Smooth muscle cell of the brain vasculature (primary cell): ENCODE measurements around the gene ASB10.

Source experiments
- DNase-seq: peaks from one replicate; pipeline ENCODE4 v3.0.0-alpha.2; 2012; ENCODE audit warnings: low read depth, low spot score

The ASB10 gene

DNA sequence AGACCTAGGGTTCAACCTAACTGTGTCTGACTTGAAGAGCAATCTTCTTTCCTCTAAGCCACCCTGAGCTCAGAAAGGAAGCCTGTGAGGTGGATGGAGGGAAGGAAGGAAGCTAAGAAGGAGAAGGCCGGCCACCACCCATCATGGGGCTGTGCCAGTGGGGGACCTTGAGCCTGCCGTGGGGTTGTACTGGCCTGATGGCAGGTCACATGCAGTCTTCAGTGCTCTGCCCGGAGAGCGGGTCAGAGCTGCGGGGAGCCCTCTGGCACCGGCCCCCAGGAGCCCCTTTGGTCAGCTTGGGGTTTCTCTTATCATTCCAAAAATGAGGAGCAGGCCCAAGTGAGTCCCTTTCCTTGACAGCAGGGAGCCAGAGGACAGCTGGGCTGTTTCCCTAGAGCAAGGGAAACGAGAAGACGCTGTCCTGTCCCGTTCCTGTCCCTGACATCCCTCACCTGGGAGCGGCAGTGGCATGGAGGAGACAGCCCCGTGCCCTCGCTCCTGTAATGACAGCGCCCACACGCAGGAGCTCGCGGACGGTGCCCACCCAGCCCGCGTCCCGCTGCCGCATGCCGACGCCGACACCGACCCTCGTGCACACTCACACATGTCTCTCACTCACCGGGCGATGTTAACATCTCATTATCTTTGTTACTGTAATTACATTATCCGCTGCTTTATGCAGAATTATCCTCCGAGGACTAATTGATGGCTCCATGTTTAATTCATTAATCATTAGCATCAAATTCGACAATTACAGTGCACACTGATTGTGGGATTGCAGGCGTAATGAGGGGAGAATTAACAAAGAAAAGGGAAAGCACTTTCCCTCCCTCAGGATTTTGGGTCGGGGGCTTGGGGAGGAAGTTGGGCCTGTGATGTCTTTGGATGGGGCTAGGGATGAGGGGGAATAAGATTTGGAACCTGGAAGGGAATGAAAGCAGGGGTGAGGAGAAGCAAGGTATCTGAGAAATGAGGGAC is 50.9 kb downstream of the ASB10 start:
- no peak for DNase-seq

DNA sequence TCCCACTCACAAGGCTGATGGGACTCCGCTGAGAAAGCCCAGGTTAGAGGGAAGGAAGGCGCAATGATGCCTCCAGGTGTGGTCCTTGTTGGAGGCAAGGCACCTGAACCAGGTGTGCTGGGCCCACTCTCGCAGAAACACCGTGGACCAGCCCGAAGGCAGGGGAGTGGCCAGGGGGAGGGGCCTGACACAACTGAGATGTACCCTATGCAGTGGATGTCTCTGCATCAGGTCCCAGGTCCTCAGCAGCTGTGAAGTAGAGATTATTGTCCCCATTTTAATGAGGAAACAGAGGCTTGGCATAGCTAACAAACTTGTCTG is 51.6 kb downstream of the ASB10 start:
- no peak for DNase-seq

DNA sequence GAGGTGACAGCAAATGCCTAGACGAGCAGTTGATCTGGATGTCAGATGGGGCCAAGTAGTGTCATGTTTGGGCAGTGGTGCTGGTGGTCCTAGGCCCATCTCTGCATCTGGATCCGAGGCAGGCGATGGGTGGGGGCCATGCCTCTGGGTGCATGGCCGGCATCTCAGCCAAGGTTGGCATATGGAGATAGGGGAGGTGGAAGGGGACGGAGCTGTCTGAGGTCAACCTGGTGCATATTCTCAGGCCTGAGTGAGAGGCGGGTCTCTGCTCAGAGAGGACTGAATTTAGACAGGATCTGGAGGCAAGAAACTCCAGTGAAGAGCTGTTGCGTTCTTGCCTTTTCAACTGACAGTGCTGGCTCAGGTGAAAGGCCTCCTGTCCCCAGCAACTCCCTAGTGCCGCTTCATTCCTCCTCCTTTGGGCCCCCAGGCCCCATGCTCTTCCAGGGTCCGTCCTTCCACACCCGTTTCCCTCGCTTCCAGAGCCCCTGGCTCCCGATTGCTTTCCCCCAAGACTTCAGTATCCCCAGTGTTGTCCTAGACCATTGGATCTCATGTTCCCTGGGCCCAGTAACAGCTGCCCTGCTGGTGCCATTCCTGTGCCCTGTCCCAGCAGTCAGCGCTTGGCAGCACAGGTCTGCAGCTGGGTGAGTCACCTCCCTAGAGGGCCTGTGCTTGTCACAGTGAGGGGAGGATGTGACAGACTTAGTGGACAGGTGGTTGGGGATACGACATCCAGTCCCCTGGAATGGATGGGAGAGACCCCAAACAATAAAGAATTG is 52.1 kb downstream of the ASB10 start:
- DNase-seq: no peak

DNA sequence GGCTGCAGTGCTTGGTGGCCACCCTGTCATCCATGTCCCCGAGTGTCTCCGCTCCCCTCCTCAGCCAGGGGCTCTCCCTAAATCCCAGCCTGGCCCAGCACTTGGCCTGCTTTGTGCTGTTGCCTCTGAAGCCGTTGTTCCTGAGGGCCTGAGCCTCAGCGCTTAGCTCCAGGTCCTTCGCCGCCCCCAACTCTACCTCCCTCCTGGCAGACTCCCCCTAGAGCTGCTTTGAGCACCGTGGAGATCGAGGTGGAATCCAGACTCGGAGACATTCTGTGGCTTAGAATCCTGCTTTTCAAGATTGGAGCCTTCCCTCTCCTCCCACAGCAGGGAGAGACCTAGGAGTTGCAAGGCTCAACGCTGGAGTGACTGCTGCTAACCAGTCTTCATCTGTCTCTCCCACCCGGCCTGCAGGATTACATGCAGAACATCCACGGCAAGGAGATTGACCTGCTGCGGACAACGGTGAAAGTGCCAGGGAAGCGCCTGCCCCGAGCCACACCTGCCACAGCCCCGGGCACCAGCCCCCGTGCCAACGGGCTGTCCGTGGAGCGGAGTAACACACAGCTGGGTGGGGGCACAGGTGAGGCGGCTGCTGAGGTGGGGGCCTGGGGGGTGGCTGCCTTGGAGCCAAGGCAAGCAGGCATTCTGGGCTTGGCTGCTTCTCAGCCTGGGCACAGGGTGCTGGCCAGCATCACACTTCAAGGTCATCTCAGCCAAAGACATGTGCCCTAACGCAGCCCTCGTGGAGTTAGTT is 52.9 kb downstream of the ASB10 start:
- DNase-seq: no peak

DNA sequence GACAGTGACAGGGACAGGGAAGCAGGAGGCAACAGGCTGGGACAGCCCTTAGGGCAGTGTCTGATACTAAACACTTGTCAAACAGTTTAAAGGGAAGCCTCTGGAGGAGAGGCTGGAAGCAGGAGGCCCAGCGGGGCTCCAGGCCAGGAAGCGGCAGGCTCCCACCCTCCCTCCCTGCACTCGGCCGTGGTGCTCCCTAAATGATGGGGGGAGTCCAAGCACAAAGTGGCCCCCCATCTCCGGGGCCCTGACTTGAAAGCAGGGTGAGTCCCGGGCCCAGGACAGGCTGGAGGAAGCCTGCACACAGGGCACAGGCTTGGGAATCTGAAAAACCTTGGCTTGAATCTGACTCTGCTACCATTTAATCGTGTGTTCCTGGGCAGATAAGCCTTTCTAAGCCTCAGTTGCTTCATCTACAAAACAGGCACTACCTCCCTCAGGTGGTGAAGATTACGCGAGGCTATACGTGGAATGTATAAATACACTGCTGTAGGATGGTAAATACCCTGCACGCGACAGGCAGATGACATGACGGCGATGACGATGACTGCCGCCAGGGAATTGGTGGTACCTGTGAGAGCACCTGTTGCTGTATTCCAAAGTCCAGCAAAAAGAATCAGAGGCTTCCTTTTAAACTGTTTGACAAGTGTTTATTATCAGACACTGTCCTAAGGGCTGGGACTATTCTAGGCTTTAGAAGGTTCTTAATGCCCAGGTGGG is 53.6 kb downstream of the ASB10 start:
- no peak for DNase-seq

DNA sequence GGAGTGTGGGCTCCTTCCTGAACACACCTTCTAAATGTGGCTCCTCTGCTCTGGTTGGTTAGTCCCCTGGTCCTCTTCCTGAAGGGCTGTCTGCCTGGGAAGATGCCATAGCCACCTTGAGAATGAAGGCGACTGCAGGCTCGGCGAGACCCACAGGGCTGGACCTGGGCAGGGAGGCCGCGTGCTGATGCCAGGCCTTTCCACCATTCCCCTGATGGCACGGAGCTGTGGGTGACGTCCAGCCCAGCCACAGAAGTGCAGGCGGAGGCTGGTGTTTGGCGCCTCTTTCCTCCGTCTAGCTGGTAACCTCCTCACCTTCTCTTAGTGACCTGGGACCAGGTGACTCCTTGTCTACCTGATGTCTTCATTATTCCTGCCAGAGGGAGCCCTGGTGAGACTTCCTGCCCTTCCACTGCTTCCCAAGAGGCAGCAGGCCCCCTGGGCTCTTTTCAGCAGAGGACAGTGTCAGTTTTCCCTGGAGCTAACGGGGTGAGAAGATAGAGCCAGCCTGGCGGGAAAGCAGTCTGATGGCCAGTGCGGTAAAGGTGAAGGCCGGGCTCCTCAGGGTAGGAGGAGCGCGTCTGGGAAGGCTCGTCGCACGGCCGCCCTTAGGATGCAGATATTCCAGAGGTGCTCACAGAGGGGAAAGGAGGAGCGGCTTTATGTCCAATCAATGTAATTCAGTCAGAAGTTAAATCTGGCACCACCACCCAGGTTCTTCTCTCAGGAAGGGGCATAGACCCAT is 54.4 kb downstream of the ASB10 start:
- no peak for DNase-seq

DNA sequence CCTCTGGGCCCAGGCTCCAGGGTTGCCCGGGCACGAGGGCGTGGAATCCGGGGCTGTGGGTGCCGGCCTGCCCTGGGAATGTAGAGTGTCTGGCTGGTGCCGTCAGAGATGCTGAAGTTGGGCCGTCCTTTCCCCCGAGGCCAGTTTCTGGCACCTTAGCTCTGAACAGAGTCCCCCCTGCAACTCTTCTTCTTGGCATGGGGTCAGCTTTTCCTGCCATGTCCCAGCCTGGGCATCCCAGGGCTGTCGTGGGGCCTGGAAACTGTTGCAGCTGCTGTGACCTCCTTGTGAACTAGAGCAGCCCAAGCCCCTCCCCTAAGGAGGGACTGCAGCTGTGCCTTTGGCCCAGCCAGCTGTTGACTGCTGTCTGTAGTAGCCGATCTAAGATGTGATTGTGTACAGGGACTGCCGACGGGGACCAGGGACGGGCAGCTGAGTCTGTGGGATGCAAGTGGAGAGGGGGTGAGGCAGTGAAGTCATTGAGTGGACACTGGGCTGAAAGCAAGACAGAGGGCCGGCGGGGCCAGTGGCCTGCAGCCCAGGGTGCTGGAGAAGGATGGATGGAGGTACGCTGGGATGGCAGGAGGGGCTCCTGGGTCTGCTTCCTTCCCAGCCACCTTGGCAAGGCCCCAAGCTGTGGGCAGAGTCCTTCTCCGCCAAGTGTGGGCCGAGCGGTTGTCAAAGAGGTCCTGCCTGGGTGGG is 55.3 kb downstream of the ASB10 start:
- DNase-seq: no peak

DNA sequence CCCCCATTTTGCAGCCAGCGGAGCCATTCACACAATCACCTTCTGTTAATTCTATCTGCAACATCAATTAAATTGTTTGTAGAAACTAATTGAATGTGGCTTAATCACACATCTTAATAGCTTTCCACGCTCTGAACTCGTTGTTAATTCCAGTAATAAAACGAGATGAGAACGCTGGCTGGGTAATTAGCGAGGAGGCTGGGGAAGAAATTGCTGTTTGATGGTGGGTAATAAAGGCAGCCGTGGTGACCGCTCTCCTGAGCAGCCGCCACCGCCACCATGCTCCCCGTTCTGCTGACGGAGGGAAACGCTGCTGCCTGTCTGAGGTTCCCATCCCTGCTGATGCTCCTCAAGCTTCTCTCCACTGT is 55.8 kb downstream of the ASB10 start:
- DNase-seq: no peak

DNA sequence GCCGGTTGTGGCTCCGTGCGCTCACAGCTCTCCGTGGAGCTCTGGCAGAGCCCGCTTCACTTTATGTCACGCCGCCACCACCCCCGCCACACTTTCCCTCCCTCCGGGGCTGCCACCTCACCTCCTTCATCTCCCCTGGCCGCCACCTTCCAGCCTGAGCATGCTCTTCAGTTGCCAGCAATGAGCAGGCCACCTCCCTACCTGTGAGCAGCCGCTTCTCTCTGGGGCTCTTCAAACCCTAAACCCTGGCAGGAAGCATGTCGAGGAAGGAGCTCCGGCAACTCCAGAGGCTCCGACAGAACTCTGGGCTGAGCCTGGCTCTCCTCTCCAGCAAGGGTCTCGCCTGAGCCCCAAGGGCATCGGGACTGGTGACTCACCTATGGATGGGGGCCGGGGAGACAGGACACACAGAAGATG is 56.3 kb downstream of the ASB10 start:
- DNase-seq: no peak

DNA sequence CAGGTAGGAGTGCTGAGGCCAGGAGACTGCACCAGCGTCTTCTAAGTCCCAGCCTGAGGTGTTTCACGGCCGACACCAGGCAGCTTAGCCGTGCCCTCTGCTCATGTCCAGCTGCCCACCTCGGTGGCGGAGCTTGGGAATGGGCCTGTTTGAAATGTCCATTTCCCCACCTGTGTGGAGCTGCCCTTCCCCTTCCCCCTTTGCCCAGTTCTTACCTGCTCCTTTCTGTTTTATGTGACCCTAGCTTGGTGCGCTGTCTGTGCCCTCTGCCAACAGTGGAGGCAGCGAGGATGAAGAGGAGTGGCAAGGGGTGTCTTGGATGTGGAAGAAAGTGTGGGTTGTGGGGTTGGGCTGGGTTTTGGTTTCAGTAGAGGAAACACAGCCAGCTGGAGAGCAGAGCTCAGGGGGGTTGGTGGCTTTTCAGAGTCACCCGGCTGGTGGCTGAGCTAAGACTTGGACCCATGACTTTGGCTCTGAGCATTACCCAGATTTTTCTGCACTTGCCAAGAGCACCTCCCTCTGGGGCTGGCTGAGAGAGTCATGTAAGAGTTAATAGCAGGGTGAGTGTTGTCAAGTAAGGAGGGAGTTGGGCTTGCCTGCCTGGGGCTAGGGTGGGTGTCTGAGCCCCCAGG is 57.0 kb downstream of the ASB10 start:
- DNase-seq: no peak

DNA sequence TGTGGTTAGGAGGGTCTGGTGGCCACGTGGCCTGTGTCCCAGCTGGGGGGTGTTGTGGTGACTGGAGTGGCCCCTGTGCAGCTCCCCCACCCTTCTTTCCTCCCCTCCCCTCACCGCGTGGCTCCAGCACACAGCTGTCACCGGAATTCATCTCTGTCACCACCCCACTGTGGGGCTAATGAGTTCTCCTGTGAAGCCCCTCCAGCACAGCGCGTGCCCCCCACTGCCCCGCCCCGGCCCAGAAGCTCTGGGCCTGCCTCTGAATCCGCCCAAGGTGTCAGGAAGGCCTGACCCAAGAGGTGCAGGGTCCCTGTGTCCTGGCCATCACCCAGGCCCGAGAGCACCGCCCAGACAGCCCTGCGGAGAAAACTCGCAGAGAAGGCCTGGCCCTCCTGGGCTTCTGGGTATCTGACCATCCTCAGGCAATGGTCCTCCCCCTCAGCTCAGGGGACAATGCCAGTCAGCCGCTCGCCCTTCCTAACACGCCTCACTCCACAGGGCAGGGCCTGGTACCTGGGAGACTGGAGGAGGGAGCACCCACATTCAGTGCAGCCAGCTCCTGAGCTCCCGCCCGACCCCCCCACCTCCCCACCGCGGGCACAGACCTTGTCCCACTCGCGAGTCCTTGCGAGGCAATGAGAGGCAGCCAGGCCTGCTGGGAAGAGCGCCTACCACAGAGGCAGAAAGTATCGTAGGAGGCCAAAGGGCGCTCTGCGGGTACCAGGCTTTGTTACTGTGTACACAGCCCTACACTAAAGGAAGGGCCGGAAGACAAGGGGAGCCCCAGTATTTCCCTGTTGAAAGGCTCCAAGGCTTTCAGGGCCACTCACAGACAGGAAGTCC is 57.7 kb downstream of the ASB10 start:
- no peak for DNase-seq

DNA sequence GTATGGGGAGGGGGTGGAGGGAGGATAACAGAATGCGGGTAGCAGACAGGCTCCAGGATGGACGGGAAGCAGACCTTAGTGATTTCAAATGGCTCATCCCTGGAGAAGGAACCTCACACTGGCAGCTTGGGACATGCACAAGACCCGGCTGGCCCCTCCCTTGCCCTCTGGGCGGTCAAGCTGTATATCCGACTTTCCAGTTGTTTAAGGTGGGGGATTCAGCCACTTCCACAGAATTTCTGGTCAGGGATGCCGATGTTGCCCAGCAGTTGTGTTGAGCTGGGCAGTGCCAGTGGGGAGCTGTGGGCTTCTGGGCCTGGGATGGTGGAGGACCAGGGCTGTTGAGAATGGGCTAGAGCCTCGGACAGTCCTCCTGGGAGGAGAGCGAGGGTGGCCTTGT is 58.3 kb downstream of the ASB10 start:
- DNase-seq: no peak

DNA sequence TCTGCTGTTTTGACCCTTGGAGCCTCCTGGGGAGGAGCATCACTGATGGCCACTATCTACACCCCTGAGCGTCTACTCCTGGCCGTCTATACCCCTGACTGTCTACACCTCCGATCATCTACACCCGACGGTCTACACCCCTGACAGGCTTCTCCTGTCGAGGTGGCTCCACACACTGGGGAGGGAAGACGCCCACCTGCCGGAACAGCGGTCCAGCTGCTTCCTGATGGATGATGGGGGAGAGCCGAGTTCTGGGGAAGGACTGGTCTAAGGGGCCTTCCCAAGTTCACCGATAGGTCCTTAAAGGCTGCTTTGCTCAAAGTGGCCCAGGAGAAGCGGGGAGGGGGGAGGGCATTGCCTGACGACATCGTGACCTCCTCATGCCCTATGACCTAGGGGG is 58.9 kb downstream of the ASB10 start:
- no peak for DNase-seq

DNA sequence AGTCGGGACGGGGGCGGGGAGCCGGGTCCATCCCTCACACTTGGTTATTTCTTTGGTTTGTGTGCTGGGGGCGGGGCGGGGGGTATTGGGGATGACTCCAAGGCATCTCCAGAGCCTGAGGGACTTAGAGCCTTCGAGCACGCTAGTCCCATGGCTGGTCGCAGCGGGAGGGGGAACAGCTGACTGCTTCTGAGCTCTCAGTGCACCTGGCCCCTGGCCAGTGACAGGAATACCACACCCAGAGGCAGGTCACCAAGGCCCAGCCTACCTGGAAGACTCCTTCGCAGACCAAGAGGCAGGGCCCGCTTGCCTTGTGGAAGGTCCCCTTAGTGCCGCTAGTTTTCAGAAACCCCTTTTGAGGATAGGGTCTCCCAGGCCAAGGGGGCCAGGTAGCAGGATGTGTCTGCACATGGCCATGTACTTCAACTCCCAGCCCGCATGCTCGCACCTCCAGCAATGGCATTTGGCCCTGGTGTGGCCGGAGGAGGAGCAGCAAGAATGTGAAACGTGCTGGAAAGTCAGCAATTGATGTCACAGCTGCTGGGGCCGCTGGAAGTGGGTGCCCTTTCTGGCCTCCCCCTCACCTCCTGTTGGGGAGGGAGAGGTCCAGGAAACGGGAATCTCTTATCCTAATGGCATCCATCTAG is 60.4 kb downstream of the ASB10 start:
- no peak for DNase-seq

DNA sequence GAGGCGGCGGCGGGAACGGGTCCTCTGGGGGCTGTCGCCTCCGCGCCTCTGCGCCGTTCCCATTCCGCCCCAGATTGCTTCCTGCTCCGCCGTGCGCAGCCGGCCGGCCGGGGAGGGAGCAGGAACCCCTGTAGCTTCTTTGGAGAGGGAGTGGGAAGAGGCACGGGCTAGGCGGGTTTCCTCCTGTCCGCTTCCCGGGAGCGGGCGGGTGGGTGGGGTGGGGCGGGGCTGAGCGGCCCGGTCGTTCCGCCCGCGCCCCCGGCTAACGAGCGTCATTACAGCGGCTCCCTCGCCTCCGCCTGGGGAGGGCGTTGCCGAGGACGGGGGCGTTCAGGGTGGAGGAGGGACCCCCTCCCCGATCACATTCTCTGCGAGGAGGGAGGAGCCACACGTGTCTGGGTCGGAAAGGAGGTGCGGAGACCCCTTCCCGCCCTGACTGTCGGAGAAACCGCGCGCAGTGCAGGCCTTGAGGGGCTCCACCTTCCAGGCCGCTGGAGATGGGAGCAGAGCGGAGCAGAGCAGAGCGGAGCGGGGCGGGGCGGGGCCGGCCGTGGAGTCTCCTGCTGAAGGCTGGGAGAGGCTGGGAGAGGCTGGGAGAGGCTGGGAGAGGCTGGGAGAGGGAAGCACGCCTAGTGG is 61.1 kb downstream of the ASB10 start:
- DNase-seq: no peak
